HG02870 (cell line): ENCODE measurements around the gene DNHD1.

ENCODE experiments used
- ATAC-seq: cut with Tn5 transposase; IDR thresholded peaks from one replicate; pipeline ENCODE4 v1.9.1; 2021; ENCODE audit warnings: mild to moderate bottlenecking, moderate library complexity; ENCODE audit not compliant: unreplicated experiment

DNHD1 gene

GRCh38 chr11:6609502-6610015 is 112.5 kb downstream of the DNHD1 start:
- ATAC-seq, result no peak

- no peak for ATAC-seq
Observed at GRCh38 chr11:6610591-6610990, 113.5 kb downstream of the DNHD1 start.

GRCh38 chr11:6611092-6611962 is 114.2 kb downstream of the DNHD1 start:
- no peak for ATAC-seq

GRCh38 chr11:6611963-6612212 is 114.8 kb downstream of the DNHD1 start:
- peak; percentile 5 for ATAC-seq

- peak; percentile 84 for ATAC-seq
Observed at GRCh38 chr11:6612213-6613041, 115.3 kb downstream of the DNHD1 start, which contains the start of gene TAF10. Gene TAF10 (minus strand): TSS chr11:6612216. CDS start chr11:6612189, 27 bp downstream.

- no peak for ATAC-seq
Observed at GRCh38 chr11:6613496-6613895, 116.4 kb downstream of the DNHD1 start.

GRCh38 chr11:6614446-6614845 is 117.4 kb downstream of the DNHD1 start:
- no peak for ATAC-seq

GRCh38 chr11:6615046-6615445 is 118.0 kb downstream of the DNHD1 start:
- no peak for ATAC-seq

- no peak for ATAC-seq
Observed at GRCh38 chr11:6615882-6616585, 119.0 kb downstream of the DNHD1 start.

GRCh38 chr11:6616596-6617250 is 119.6 kb downstream of the DNHD1 start:
- ATAC-seq, result no peak

GRCh38 chr11:6617315-6617781 is 120.3 kb downstream of the DNHD1 start:
- ATAC-seq, result no peak

GRCh38 chr11:6618117-6619003 is 121.3 kb downstream of the DNHD1 start:
- peak; percentile 31 for ATAC-seq

GRCh38 chr11:6619004-6619745 is 122.1 kb downstream of the DNHD1 start, which contains the start of gene TPP1:
Gene TPP1 (minus strand): TSS chr11:6619422. CDS start chr11:6619400, 22 bp downstream.
- ATAC-seq, result peak; percentile 98

- ATAC-seq, result no peak
Observed at GRCh38 chr11:6620636-6621035, 123.6 kb downstream of the DNHD1 start.
